K562 (cell line): ENCODE measurements around the gene PPM1N. TPM values are rescaled to one million over a fixed set of nuclear protein-coding genes. Genes with fewer than 3 reads are reported as not detected.

Source experiments
- ZBTB40 ChIP-seq, 2 experiments: fragments of 450-650 bp in 1 of 2; sonication (generic) in 1 of 2; formaldehyde crosslinking in 1 of 2; IDR thresholded peaks; 2 replicates each; pipeline versions ENCODE4 v1.7.1 to v1.9.0; 2016 to 2022; ENCODE audit warnings: inconsistent platforms in 1 of 2, mild to moderate bottlenecking in 1 of 2, missing genetic modification reagents in 1 of 2
- polyA plus RNA-seq, 8 experiments: library from polyadenylated mRNA; depleted of rRNA in 4 of 8; stranded (reverse) in 5 of 8; unstranded in 3 of 8; fragments of >200 nt; fragmentation: Nextera tagmentation in 2 of 8; fragmentation: Illumina TruSeq in 1 of 8; extraction: Ambion mirVana in 2 of 8; extraction: Trizol in 1 of 8; gene quantifications; 2 replicates each; pipeline versions ENCODE4 v1.2.1 to v1.2.3, GENCODE V29; 2011 to 2014; ENCODE audit warnings: inconsistent platforms in 1 of 8, missing spikeins in 1 of 8
- total RNA-seq, 7 experiments: library from RNA; depleted of rRNA in 6 of 7; stranded (reverse); fragments of >200 nt in 6 of 7; fragmentation: Illumina TruSeq in 2 of 7; extraction: Trizol in 2 of 7; gene quantifications; 2 replicates each; pipeline versions ENCODE4 v1.2.1 to v1.2.3, GENCODE V29; 2011 to 2021; ENCODE audit warnings: low replicate concordance in 1 of 7

PPM1N gene
- total and polyA plus RNA-seq, 9 of the 15 experiments (the other 6 are each of a cell fraction or from before 2014, with no cell fraction given): 4.5 to 15.6 (median 8.7) TPM

GRCh38 chr19:45502111-45502510 is 3.9 kb downstream of the PPM1N start (continued):
- TF ChIP-seq ZBTB40 (IDR thresholded peaks at IDR 0.05): peak; percentile 63
- TF ChIP-seq ZBTB40 (CRISPR knock-in tag; IDR thresholded peaks at IDR 0.05): no peak
- TF ChIP-seq, all 486 proteins: peak for 1
